HK-2 (cell line): ENCODE results near the gene CCDC146.
"Not testable (repeated sequence)": the region's sequence is repeated elsewhere in the genome, so short reads cannot be mapped to it uniquely, and the experiment has no call there.

Experiments used
- DNase-seq: peaks from one replicate; pipeline ENCODE4 v3.0.0-alpha.2; 2018; ENCODE audit not compliant: unreplicated experiment

The CCDC146 gene

GRCh38 chr7:77327932-77328628, 205.7 kb downstream of the CCDC146 start:
- DNase-seq, result no peak

GRCh38 chr7:77328669-77329068, 206.3 kb downstream of the CCDC146 start:
- DNase-seq, result no peak

GRCh38 chr7:77329466-77330168, 207.2 kb downstream of the CCDC146 start:
- DNase-seq, result no peak

DNA sequence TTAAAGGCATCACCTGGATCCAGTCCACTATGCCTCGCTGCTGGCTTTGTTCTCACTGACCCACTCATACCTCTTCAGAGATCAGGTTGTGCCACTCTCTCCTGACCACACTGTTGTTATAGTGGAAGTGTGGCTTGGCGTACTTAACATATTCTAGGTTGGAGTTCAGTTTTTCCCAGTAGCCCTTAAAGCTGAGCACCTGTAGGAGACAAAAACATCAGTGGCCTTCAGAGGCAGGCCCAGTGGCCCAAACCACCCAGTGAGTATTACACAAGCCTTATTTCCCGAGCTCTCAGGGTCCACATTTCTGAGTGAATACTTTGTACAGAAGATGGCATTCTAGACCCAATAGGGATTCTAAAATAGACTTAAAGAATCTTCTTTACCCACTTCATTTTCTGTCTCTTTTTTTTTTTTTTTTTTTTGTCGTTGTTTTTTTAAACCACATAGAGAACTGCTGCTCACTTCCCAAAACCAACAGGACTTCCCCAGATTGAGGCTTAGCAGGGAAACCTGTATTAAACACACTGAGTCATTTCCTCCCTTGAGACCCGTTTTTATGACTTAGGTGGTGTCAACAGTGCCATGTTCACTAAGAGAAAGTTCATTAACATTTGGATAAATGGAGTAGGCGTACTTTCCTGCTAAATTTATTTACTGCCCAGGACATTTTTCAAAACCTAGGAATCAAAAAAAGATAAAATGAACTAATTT, 207.9 kb downstream of the CCDC146 start:
- DNase-seq, result no peak

DNA sequence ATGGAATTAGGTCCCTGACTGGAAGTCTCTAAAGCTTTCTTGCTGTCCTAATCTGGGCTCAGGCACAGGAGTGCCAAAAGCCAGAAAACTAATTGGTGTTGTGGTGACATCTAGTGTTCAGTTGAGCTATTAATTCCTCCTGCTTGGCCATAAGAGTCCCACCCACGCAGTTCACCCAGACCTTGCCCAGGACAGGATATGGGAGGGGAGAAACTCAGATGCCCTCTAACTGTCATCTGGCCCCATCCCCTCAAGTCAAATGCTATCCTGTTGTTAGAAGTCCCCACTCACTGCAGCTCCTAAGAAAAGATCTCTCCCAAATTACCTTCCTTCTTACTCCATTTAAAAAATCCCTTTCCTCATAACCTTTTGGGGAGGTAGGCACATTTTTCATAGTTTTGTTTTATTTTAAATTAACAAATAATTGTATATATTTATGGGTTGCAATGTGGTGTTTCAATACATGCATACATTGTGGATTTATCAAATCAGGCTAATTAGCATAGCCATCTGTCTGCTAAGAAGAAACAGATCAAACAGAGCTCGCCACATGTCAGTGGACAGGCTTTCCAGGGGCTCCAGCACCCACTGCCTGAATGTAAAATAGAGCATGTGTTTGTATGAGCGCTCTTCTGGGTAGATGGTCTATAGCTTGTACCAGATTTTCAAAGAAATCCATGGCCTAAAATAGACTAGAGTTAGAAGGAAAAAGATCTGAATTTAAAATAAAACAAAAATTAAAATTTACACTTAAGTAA, 209.7 kb downstream of the CCDC146 start:
- peak; percentile 69 for DNase-seq

- DNase-seq, result not testable (repeated sequence)
These were observed 211.6 kb downstream of the CCDC146 start for GRCh38 chr7:77334039-77334438.

GRCh38 chr7:77335581-77335980, 213.2 kb downstream of the CCDC146 start:
- DNase-seq, result no peak

DNA sequence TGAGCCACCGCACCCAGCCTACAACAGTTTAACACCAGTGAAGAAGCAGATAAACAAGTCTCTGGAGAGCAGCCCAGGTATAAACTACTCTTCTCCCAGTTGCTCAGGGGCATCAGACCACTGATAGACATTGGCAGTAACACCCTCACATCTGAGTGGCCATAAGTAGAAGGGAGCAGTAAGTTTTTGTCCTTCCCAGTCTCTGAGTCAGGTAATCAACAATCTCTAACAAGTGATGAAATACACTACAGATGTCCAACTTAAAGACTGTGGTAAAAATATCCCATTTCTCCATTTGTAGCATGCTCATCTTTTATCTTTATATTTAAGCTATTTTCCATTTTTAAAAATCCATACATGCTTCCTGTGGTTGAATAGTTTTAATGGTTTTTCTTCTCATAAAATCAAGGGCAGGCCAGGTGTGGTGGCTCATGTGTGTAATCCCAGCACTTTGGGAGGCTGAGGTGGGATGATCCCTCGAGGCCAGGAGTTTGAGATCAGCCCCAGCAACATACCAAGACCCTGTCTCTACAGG, 215.1 kb downstream of the CCDC146 start:
- DNase-seq, result no peak

GRCh38 chr7:77338260-77338659, 215.8 kb downstream of the CCDC146 start:
- no peak for DNase-seq

DNA sequence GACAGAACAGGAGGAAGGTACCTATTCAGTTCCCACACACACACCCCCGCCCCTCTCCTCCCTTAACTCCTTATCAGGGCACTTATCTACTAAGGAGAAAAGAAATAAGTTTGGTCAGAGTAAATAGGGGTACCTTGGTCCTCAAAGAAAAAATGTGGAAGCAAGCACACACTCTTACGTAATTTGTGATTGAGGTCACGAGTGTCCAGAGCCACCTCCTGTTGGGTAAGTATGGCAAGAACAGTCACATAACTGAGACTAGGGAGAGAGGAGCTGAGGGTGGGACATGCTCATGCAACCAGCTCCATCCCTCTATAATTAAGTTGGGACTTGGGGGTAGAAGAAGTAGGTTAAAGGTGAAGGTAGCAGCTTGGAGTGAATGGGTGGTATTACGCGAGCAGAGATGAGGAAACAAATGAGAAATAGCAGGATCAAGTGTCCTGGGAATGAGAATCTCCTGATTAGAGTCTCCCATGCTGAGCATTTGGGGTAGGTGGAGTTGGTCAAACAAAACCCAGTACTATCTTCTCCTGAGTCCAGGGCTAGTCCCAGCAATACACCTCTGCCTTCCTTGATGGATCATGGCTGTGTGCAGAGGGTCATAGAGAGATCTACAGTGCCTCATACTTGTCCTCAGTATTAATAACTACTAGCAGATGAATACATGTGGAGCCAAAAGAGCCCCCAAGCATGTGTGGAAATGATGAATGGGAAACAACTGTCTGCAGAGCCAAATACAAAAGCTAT, 216.6 kb downstream of the CCDC146 start:
- no peak for DNase-seq

- no peak for DNase-seq
These were observed 217.3 kb downstream of the CCDC146 start for GRCh38 chr7:77339726-77340125.
